Erythroblast (primary cell): Measurements from ENCODE around the gene SLC39A11.

Experiments used
- GATA1 ChIP-seq: IDR thresholded peaks from 2 replicates; pipeline ENCODE4 v1.6.1; 2011; ENCODE audit warnings: low read depth, mild to moderate bottlenecking, control low read depth, low read length, moderate library complexity
- POLR2A ChIP-seq: IDR thresholded peaks from 2 replicates; pipeline ENCODE4 v1.6.1; 2011; ENCODE audit warnings: mild to moderate bottlenecking, low read length

- TF ChIP-seq POLR2A (no peak), GATA1 (no peak)
These were observed 23.9 kb downstream of the SLC39A11 start for GRCh38 chr17:73068322-73069153.
